GM15510 (cell line): ENCODE results near the gene SH3BP5.
A peak's percentile ranks its signal among the peaks of the same experiment; 100 is the strongest.

Source experiments
- POLR2A ChIP-seq: IDR thresholded peaks from 3 replicates; pipeline ENCODE4 v1.6.1; 2011; ENCODE audit warnings: borderline replicate concordance; ENCODE audit not compliant: insufficient read length; ENCODE audit errors: extremely low read depth

SH3BP5 gene

GRCh38 chr3:15228147-15228546 is 104.2 kb downstream of the SH3BP5 start:
- TF ChIP-seq POLR2A, result no peak

- no peak for TF ChIP-seq POLR2A
Observed at GRCh38 chr3:15223685-15224572, 108.5 kb downstream of the SH3BP5 start.

DNA sequence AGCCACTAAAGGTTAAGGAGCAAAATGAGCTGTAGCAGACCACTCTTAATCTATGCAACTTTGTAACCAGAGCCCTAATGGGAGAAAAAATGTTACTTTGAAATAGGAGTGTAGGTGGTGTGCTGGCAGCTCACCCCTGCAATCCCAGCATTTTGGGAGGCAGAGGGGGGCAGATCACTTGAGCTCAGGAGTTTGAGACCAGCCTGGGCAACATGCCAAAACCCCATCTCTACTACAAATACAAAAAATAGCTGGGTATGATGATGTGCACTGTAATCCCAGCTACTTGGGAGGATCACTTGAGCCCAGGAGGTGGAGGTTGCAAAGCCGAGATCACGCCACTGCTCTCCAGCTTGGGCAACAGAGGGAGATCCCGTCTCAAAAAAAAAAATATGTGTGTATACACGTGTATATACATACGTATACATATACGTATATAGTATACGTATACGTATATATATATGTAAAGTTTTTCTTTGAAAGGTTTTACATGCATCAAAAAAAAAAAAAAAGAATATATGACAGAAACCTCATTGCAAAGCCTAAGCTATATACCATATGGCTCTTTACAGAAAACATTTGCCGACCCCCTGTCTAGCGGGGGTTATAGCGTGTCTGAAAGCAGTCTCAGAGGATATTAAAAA is 110.7 kb downstream of the SH3BP5 start:
- no peak for TF ChIP-seq POLR2A

DNA sequence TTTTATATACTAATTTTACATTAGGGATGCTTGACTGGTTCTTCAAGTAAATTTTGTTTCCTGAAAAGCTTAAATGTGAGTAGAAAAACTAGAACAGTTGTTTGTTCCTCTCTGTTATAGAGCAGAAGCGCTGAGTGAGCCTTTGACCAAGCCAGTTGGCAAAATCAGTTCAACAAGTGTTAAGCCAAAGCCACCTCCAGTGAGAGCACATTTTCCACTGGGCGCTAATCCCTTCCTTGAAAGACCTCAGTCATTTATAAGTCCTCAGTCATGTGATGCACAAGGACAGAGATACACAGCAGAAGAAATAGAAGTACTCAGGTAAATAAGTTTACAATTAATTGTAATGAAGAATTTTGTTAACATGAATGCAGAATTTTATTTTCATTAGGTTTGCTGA is 111.7 kb downstream of the SH3BP5 start:
- no peak for TF ChIP-seq POLR2A

DNA sequence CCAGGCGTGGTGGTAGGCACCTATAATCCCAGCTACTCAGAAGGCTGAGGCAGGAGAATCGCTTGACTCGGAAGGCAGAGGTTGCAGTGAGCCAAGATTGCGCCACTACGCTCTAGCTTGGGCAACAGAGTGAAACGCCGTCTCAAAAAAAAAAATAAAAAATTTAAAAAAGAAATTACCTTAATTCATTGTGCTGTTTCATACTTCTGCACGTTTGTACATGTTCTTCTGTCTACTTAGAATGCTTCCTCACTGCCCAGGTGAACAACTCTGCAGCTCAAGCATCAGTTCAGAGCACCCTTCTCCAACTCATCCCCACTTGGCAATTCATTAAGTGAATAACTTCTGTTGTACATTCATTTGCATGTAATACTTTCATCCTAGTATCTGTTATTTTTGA is 112.3 kb downstream of the SH3BP5 start:
- TF ChIP-seq POLR2A, result no peak

DNA sequence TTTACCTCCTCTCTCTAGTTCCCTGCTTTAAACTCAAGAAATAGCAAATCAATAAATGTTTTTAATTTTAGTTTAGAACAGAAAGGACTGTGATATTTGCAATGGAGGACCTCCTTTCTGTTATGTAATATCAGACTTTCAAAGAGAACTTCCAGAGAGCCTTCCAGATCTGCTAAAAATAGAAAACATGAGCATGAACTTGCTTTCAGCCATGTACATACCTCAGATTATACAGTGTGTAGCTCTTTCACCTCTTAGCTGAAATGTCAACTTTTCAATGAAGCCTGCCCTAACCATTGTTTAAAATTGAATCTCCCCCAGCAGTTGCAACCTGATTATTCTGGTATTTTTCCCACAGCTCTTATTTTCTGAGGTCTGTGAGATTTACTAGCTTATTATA is 113.7 kb downstream of the SH3BP5 start:
- no peak for TF ChIP-seq POLR2A

GRCh38 chr3:15217841-15218267 is 114.5 kb downstream of the SH3BP5 start:
- no peak for TF ChIP-seq POLR2A

- TF ChIP-seq POLR2A, result no peak
Observed at GRCh38 chr3:15217011-15217671, 115.2 kb downstream of the SH3BP5 start.

GRCh38 chr3:15216501-15216900 is 115.9 kb downstream of the SH3BP5 start:
- no peak for TF ChIP-seq POLR2A

GRCh38 chr3:15215996-15216395 is 116.4 kb downstream of the SH3BP5 start:
- no peak for TF ChIP-seq POLR2A

GRCh38 chr3:15214758-15215157 is 117.6 kb downstream of the SH3BP5 start:
- no peak for TF ChIP-seq POLR2A

DNA sequence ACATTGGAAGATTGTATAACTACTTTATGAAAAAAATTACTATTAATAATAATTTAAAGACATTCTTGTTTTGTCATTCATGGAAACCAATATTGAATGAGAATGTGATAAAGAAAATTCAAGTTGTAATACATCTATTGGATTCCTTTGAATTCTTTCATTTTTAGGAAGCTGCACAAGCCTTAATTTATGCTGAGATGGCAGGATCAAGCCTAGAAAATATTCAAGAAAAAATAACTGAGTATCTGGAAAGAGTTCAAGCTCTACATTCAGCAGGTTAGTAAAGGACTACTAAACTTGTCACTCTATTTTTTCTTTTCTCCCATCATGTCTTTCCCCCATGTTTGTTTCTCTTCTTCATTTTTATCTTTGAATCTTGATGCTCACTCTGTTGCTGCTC is 120.4 kb downstream of the SH3BP5 start:
- no peak for TF ChIP-seq POLR2A

- TF ChIP-seq POLR2A, result no peak
Observed at GRCh38 chr3:15207836-15208504, 124.4 kb downstream of the SH3BP5 start.

GRCh38 chr3:15206662-15207576 is 125.5 kb downstream of the SH3BP5 start:
- TF ChIP-seq POLR2A, result no peak

DNA sequence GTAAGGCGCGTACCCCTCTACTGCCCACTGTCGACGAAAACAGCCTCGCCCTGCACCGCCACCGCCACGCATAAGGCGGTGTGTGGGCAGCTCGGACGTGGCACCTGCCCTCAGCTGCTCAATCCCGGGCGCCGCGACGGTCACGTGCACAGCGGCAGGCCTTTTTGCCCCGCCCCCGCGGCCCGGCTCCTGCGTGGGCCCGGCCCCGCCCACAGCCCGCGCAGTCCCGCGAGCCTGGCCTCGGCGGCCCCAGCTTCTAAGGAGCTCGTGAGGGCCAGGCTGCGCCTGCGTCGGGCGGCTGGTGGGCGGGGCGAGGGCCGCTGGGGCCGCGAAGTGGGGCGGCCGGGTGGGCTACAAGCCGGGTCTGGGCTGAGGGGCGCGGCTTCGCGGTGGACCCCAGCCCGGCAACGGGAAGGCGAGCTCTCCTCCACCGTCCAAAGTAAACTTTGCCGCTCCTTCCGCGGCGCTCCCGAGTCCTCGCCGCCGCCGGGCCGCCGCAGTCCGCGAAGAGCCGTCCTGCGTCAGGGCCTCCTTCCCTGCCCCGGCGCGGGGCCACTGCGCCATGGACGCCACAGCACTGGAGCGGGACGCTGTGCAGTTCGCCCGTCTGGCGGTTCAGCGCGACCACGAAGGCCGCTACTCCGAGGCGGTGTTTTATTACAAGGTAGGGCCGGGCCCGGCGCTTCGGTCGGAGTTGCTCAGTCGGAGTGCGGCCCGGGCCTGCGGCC is 126.3 kb downstream of the SH3BP5 start, which contains the start of gene CAPN7:
CAPN7 (plus strand) TSS at position 313 of the 728 bp plus-strand sequence; CDS start at position 563, 250 bp downstream.
- peak; percentile 84 for TF ChIP-seq POLR2A
